Gastrocnemius medialis (tissue), 4 donors: ENCODE results near the gene IL12RB2. TPM values are rescaled to one million over a fixed set of nuclear protein-coding genes. Genes with fewer than 3 reads are reported as not detected.

Source experiments
- ATAC-seq, 2 donors: fragments of 150-250 bp; one replicate each; pipeline ENCODE4 v1.9.1; 2016
- DNase-seq, 2 donors: peaks; one replicate each; pipeline ENCODE4 v3.0.0-alpha.2; 2019
- H3K27ac ChIP-seq, 4 donors: fragments of 200-600 bp; sonication (generic); 1 replicate in 1 of 4; 2 replicates in 3 of 4; pipeline ENCODE4 v1.5.1; 2016 to 2018; ENCODE audit warnings: mild to moderate bottlenecking in 2 of 4, moderate library complexity in 1 of 4
- H3K27me3 ChIP-seq, 3 donors: fragments of 200-600 bp; sonication (generic) in 2 of 3; 1 replicate in 1 of 3; 2 replicates in 2 of 3; pipeline versions ENCODE4 v1.5.1 to v1.6.0; 2016 to 2019; ENCODE audit warnings: mild to moderate bottlenecking in 1 of 3, moderate library complexity in 1 of 3
- H3K36me3 ChIP-seq, 2 donors: fragments of 200-600 bp; sonication (generic) in 1 of 2; one replicate each; pipeline ENCODE4 v1.5.1; 2017 to 2018
- H3K4me1 ChIP-seq, 2 donors: fragments of 200-600 bp; sonication (generic) in 1 of 2; one replicate each; pipeline ENCODE4 v1.5.1; 2016 to 2017; ENCODE audit warnings: mild to moderate bottlenecking in 2 of 2
- H3K4me3 ChIP-seq, 4 donors: fragments of 200-600 bp; sonication (generic) in 3 of 4; 1 replicate in 1 of 4; 2 replicates in 3 of 4; pipeline ENCODE4 v1.5.1; 2016 to 2019; ENCODE audit warnings: mild to moderate bottlenecking in 2 of 4
- H3K9me3 ChIP-seq, 3 donors: fragments of 200-600 bp; sonication (generic) in 2 of 3; 1 replicate in 1 of 3; 2 replicates in 2 of 3; pipeline ENCODE4 v1.5.1; 2016 to 2019
- POLR2A ChIP-seq, 2 donors: fragments of 450-650 bp; IDR thresholded peaks; one replicate each; pipeline ENCODE4 v1.6.1; 2017; ENCODE audit warnings: antibody characterized with exemption in 2 of 2, mild to moderate bottlenecking in 2 of 2, moderate library complexity in 2 of 2
- in situ Hi-C, 4 donors: fragments of 200-750 bp; cut with MboI; loops; one replicate each; pipeline versions ENCODE4 v1.15.0 to v1.8.0; 2017; ENCODE audit warnings: low sequenced_read_pairs in 4 of 4
- intact Hi-C: fragments of 100-400 bp; cut with DNase I; formaldehyde crosslinking; loops from one replicate; pipeline ENCODE4 v1.15.1; 2023; ENCODE audit warnings: low total_unique reads
- total RNA-seq, 4 donors: library from RNA; depleted of rRNA; stranded (reverse); fragments of >200 nt; gene quantifications; one replicate each; pipeline versions ENCODE4 v1.1.0 to v1.2.3, GENCODE V29; 2016
- TF ChIP-seq, protein P1 (sequence below), 5 experiments: fragments of 450-650 bp in 3 of 5; fragments of 200-600 bp in 2 of 5; sonication (generic) in 2 of 5; IDR thresholded peaks in 4 of 5; conservative IDR thresholded peaks in 1 of 5; 1 replicate in 4 of 5; 2 replicates in 1 of 5; pipeline ENCODE4 v1.5.1; 2016 to 2019; ENCODE audit warnings: antibody characterized with exemption in 5 of 5, mild to moderate bottlenecking in 3 of 5, moderate library complexity in 3 of 5

The IL12RB2 gene
- total RNA-seq, 4 donors from 2014 or later, result 3.2 to 14.0 (median 9.2) TPM

DNA sequence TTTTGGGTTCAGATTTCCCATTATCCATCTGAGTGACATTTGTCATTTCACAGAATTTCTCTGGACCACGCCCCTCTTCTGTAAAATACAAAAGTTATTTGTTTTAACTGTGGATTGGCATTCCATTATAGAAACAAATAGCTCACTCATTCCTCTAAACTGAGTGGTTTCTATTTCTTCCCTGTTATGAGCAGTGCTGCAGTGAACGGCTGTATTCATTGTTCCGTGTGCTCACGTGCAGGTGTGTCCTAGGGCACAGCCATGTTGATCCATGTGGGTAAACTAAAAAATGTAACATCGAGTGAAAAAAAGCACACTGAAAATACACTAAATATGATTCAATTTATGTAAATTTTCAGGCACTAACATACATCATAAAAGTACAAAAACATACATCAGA lies 27.0 kb upstream of the IL12RB2 start:
- Histone ChIP-seq H3K4me3 (no peak overlapping the region), H3K27ac (no peak overlapping the region), H3K9me3 (no peaks in the 10 kb centered on the region), H3K27me3 (no peaks in the 10 kb centered on the region), H3K36me3 (no peaks in the 10 kb centered on the region), H3K4me1 (no peaks in the 10 kb centered on the region)
- TF ChIP-seq, protein P1, sequence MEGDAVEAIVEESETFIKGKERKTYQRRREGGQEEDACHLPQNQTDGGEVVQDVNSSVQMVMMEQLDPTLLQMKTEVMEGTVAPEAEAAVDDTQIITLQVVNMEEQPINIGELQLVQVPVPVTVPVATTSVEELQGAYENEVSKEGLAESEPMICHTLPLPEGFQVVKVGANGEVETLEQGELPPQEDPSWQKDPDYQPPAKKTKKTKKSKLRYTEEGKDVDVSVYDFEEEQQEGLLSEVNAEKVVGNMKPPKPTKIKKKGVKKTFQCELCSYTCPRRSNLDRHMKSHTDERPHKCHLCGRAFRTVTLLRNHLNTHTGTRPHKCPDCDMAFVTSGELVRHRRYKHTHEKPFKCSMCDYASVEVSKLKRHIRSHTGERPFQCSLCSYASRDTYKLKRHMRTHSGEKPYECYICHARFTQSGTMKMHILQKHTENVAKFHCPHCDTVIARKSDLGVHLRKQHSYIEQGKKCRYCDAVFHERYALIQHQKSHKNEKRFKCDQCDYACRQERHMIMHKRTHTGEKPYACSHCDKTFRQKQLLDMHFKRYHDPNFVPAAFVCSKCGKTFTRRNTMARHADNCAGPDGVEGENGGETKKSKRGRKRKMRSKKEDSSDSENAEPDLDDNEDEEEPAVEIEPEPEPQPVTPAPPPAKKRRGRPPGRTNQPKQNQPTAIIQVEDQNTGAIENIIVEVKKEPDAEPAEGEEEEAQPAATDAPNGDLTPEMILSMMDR (IDR thresholded peaks at IDR 0.05 in 4 of 5, conservative IDR thresholded peaks at IDR 0.05 in 1 of 5), result no peak
- no peak for TF ChIP-seq POLR2A (IDR thresholded peaks at IDR 0.05)
- ATAC-seq, result no peak
- no peak for DNase-seq
- intact Hi-C loops, result no loop called here
- in situ Hi-C loops, result no loop called here

DNA sequence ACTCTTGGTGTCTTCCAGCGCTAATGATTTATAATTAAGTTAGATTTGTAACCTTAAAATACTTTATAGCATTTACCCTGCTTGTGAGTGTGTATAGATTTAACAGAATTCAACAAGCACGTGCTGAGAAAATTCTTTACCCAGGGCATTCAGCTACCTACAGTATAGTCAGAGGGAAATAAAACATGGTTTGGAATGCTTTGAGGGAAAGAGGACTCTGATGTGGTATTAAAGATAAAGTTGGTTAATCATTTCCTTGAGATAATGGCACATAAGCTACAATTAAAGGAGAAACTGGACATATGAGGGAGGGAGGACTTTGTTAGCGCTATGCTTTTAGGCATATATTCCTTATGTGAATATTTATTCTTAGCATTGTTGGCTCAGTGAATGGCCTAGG lies 26.4 kb upstream of the IL12RB2 start:
- Histone ChIP-seq H3K27me3 (no peaks in the 10 kb centered on the region), H3K4me1 (no peaks in the 10 kb centered on the region), H3K4me3 (no peak overlapping the region), H3K27ac (no peak overlapping the region), H3K9me3 (no peaks in the 10 kb centered on the region), H3K36me3 (no peaks in the 10 kb centered on the region)
- in situ Hi-C loops, result no loop called here
- DNase-seq (no peak), ATAC-seq (no peak)
- TF ChIP-seq POLR2A (IDR thresholded peaks at IDR 0.05), result no peak
- intact Hi-C loops, result no loop called here

DNA sequence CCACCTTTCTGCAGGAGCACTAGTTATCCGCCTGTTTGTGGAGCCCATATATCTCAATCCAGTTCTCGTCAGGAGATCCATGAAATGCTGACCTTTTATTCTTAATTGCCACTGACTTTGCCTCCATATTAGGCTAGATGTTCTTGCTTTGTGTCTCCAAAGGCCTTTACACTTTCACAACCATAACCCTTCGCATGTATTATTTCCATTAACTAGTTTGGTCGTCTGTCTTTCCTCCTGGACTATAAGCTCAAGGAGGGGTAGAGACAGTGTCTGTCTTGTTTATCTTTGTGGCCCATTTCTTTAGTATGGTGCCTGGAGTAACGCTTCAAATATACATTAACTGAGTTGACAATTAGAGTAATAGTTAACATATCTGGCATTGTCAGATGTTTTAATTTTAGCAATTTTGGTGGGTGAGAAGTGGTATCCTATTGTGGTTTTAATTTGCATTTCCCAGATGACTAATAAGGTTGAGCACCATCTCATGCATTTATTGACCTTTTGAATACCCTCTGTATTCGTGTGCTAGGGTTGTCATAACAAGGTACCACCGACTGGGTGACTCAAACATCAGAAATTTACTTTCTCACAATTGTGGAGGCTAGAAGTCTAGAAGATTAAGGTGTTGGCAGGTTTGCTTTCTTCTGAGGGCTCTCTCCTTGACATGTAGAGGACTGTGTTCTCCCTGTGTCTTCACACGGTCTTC lies 21.7 kb upstream of the IL12RB2 start:
- Histone ChIP-seq H3K36me3 (no peaks in the 10 kb centered on the region), H3K4me3 (no peak overlapping the region), H3K27me3 (no peaks in the 10 kb centered on the region), H3K27ac (no peak overlapping the region), H3K4me1 (no peaks in the 10 kb centered on the region), H3K9me3 (no peaks in the 10 kb centered on the region)
- intact Hi-C loops, result no loop called here
- in situ Hi-C loops, result no loop called here
- TF ChIP-seq, protein P1 (IDR thresholded peaks at IDR 0.05 in 4 of 5, conservative IDR thresholded peaks at IDR 0.05 in 1 of 5), result no peak
- no peak for TF ChIP-seq POLR2A (IDR thresholded peaks at IDR 0.05)
- no peak for ATAC-seq
- DNase-seq, result no peak

DNA sequence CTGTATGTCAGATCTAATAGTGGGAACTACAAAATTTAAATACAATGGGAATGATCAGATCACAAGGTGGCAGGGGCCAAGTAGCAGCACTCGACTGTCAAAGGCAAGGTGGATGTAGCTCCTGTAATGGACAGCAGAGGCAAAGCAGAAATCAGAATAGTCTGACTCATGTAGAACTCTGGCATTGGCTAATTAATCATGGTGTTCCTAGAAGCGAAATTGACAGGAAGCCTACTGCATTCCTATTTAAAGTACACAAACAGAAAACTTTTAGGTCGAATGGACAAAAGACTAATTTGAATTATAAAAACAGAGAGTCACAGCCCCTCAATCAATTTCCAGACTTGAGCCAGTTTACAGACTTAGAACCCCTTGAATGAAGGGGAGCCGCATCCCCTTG lies 17.4 kb upstream of the IL12RB2 start:
- ATAC-seq, result no peak
- intact Hi-C loops (no loop called here), in situ Hi-C loops (no loop called here)

DNA sequence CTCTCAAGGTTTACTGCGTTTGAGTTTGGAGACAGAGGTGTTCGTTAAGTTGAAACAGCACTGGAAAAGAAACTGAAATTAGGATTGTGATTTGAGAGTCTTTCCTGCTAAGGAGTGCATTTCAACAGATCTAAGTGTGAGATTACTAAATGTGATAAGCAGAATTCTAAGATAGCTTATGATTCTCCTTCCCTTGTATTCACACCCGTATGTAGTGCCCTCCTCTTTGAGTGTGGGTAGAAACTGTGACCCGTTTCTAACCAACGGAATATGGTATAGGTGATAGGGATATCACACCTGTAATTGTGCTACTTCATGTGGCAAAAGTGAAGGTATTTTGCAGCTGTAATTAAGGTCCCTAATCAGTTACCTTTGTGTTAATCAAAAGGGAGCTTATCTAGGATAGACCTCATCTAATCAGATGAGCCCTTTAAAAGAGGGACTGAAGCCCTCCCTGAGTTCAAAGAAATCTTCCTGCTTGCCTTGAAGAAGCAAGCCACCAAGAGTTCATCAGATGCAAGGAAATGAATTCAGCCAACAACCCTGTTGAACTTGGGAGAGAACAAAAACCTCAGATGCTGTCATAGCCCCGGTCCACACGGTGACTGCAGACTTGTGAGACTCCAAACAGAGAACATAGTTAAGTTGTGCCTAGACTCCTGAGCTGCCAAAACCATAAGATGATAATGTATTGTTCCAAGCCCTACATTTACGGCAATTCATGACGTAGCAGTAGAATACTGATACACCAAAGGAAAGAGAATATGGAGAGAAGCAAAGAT lies 12.6 kb upstream of the IL12RB2 start:
- H3K27ac ChIP-seq, result no peak overlapping the region
- H3K4me3 ChIP-seq, result no peak overlapping the region
- H3K27me3 ChIP-seq, result no peaks in the 10 kb centered on the region
- TF ChIP-seq, protein P1 (IDR thresholded peaks at IDR 0.05 in 4 of 5, conservative IDR thresholded peaks at IDR 0.05 in 1 of 5), result no peak
- no peak for TF ChIP-seq POLR2A (IDR thresholded peaks at IDR 0.05)
- no peaks in the 10 kb centered on the region for H3K9me3 ChIP-seq
- H3K36me3 ChIP-seq, result no peaks in the 10 kb centered on the region
- DNase-seq, result no peak
- H3K4me1 ChIP-seq, result no peaks in the 10 kb centered on the region
- no peak for ATAC-seq
- intact Hi-C loops (no loop called here), in situ Hi-C loops (no loop called here)

More for the DNA sequence above, 17.4 kb upstream of the IL12RB2 start:
- no peaks in the 10 kb centered on the region for H3K4me1 ChIP-seq
- TF ChIP-seq POLR2A (IDR thresholded peaks at IDR 0.05), result no peak
- TF ChIP-seq, protein P1 (IDR thresholded peaks at IDR 0.05 in 4 of 5, conservative IDR thresholded peaks at IDR 0.05 in 1 of 5), result no peak
- H3K9me3 ChIP-seq, result no peaks in the 10 kb centered on the region
- no peaks in the 10 kb centered on the region for H3K36me3 ChIP-seq
- no peak overlapping the region for H3K4me3 ChIP-seq
- no peak for DNase-seq
- H3K27me3 ChIP-seq, result no peaks in the 10 kb centered on the region
- H3K27ac ChIP-seq, result no peak overlapping the region
